ENCODE results near the gene WDR37.

The WDR37 gene

GRCh38 chr10:1074748-1075308 lies 18.6 kb downstream of the WDR37 start:
- DNase-seq, result no peak

- no peak for DNase-seq
Measured at GRCh38 chr10:1078668-1079067, 22.5 kb downstream of the WDR37 start.

- DNase-seq, result no peak
Measured at GRCh38 chr10:1083581-1083980, 27.4 kb downstream of the WDR37 start.

GRCh38 chr10:1084011-1084950 lies 28.1 kb downstream of the WDR37 start:
- no peak for DNase-seq

- DNase-seq, result no peak
Measured at GRCh38 chr10:1085258-1085657, 29.1 kb downstream of the WDR37 start.

GRCh38 chr10:1086787-1087186 lies 30.6 kb downstream of the WDR37 start:
- DNase-seq, result no peak

GRCh38 chr10:1089017-1089689 lies 33.0 kb downstream of the WDR37 start:
- DNase-seq, result no peak

GRCh38 chr10:1090696-1091095 lies 34.5 kb downstream of the WDR37 start:
- no peak for DNase-seq

GRCh38 chr10:1093696-1094095 lies 37.5 kb downstream of the WDR37 start:
- DNase-seq, result no peak

- DNase-seq, result no peak
Measured at GRCh38 chr10:1094112-1095057, 38.2 kb downstream of the WDR37 start.

- no peak for DNase-seq
Measured at GRCh38 chr10:1095498-1095897, 39.3 kb downstream of the WDR37 start.

GRCh38 chr10:1096287-1096889 lies 40.2 kb downstream of the WDR37 start:
- DNase-seq, result no peak

- no peak for DNase-seq
Measured at GRCh38 chr10:1097436-1097835, 41.3 kb downstream of the WDR37 start.

- no peak for DNase-seq
Measured at GRCh38 chr10:1100143-1100542, 44.0 kb downstream of the WDR37 start.

GRCh38 chr10:1100691-1101368 lies 44.6 kb downstream of the WDR37 start:
- no peak for DNase-seq

- no peak for DNase-seq
Measured at GRCh38 chr10:1101946-1102345, 45.8 kb downstream of the WDR37 start.

- no peak for DNase-seq
Measured at GRCh38 chr10:1102416-1102815, 46.2 kb downstream of the WDR37 start.

- no peak for DNase-seq
Measured at GRCh38 chr10:1102831-1103230, 46.6 kb downstream of the WDR37 start.

GRCh38 chr10:1103551-1103950 lies 47.4 kb downstream of the WDR37 start:
- no peak for DNase-seq

- no peak for DNase-seq
Measured at GRCh38 chr10:1104971-1105370, 48.8 kb downstream of the WDR37 start.

- DNase-seq, result no peak
Measured at GRCh38 chr10:1107004-1107403, 50.8 kb downstream of the WDR37 start.

GRCh38 chr10:1107679-1108078 lies 51.5 kb downstream of the WDR37 start:
- no peak for DNase-seq

Data from RPMI8226 (cell line).